ENCODE results near the gene SPARC.

DNA sequence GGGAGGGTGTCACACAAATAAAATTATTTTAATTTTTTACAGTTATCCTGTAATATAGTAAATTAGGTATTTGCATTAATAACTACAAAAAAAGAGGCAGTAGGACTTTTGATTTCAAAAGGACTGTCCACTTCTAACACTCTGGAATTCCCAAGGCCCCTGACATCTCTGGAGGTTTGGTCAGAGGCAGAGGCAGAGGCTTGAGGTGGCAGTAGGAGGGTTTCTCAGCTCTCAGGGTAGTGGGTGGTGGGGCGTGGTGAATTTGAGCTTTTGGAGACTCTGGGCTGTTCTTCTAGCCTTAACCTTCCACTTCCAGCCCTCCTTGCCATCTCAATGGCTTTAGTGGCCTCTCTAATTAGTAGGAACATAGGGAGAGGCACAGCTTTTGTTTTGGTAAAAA is 48.9 kb upstream of the SPARC start:
- TF ChIP-seq, protein P1, sequence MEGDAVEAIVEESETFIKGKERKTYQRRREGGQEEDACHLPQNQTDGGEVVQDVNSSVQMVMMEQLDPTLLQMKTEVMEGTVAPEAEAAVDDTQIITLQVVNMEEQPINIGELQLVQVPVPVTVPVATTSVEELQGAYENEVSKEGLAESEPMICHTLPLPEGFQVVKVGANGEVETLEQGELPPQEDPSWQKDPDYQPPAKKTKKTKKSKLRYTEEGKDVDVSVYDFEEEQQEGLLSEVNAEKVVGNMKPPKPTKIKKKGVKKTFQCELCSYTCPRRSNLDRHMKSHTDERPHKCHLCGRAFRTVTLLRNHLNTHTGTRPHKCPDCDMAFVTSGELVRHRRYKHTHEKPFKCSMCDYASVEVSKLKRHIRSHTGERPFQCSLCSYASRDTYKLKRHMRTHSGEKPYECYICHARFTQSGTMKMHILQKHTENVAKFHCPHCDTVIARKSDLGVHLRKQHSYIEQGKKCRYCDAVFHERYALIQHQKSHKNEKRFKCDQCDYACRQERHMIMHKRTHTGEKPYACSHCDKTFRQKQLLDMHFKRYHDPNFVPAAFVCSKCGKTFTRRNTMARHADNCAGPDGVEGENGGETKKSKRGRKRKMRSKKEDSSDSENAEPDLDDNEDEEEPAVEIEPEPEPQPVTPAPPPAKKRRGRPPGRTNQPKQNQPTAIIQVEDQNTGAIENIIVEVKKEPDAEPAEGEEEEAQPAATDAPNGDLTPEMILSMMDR (IDR thresholded peaks at IDR 0.05): no peak
- no peak for TF ChIP-seq ZFX (IDR thresholded peaks at IDR 0.05; ENCODE audit: borderline replicate concordance)
